Breast epithelium (tissue), 4 donors: ENCODE results near the gene MCTP2. TPM values are rescaled to one million over a fixed set of nuclear protein-coding genes. Genes with fewer than 3 reads are reported as not detected.

ENCODE experiments used
- DNase-seq, 2 donors: peaks; one replicate each; pipeline ENCODE4 v3.0.0-alpha.2; 2019; ENCODE audit warnings: low spot score in 2 of 2
- H3K27ac ChIP-seq, 2 donors: fragments of 200-600 bp; sonication (generic) in 1 of 2; one replicate each; pipeline ENCODE4 v1.5.1; 2016 to 2019; ENCODE audit warnings: mild to moderate bottlenecking in 1 of 2
- H3K27me3 ChIP-seq, 2 donors: fragments of 200-600 bp; sonication (generic) in 1 of 2; one replicate each; pipeline versions ENCODE4 v1.5.1 to v1.6.0; 2017 to 2019; ENCODE audit warnings: control low read depth in 1 of 2, mild to moderate bottlenecking in 1 of 2
- H3K36me3 ChIP-seq: fragments of 200-600 bp; one replicate; pipeline ENCODE4 v1.5.1; 2019
- H3K4me1 ChIP-seq, 2 donors: fragments of 200-600 bp; sonication (generic); one replicate each; pipeline ENCODE4 v1.5.1; 2016 to 2019; ENCODE audit warnings: control low read depth in 1 of 2
- H3K4me3 ChIP-seq, 3 donors: fragments of 200-600 bp; sonication (generic); 1 replicate in 2 of 3; 2 replicates in 1 of 3; pipeline ENCODE4 v1.5.1; 2016 to 2019; ENCODE audit warnings: mild to moderate bottlenecking in 3 of 3, moderate library complexity in 2 of 3
- H3K9me3 ChIP-seq, 2 donors: fragments of 200-600 bp; sonication (generic) in 1 of 2; one replicate each; pipeline ENCODE4 v1.5.1; 2016 to 2019; ENCODE audit warnings: control low read depth in 1 of 2
- POLR2A ChIP-seq: fragments of 450-650 bp; IDR thresholded peaks from one replicate; pipeline ENCODE4 v1.6.1; 2016; ENCODE audit warnings: antibody characterized with exemption, mild to moderate bottlenecking, moderate library complexity
- POLR2AphosphoS5 ChIP-seq, 3 donors: sonication (generic); formaldehyde crosslinking; IDR thresholded peaks; one replicate each; pipeline ENCODE4 v1.6.1; 2017; ENCODE audit warnings: antibody characterized with exemption in 3 of 3
- intact Hi-C: fragments of 100-400 bp; cut with DNase I; formaldehyde crosslinking; loops from one replicate; pipeline ENCODE4 v1.15.1; 2023; ENCODE audit warnings: low total_unique reads
- total RNA-seq, 3 donors: library from RNA; depleted of rRNA; stranded (reverse); fragments of >200 nt; gene quantifications; one replicate each; pipeline ENCODE4 v1.1.0, GENCODE V29; 2016
- TF ChIP-seq, protein P1 (sequence below), 3 donors: fragments of 450-650 bp; IDR thresholded peaks; one replicate each; pipeline ENCODE4 v1.5.1; 2016 to 2017; ENCODE audit warnings: antibody characterized with exemption in 3 of 3, mild to moderate bottlenecking in 3 of 3, moderate library complexity in 3 of 3

The MCTP2 gene
- total RNA-seq, 3 donors from 2014 or later: 6.4 to 46.2 (median 25.9) TPM

DNA sequence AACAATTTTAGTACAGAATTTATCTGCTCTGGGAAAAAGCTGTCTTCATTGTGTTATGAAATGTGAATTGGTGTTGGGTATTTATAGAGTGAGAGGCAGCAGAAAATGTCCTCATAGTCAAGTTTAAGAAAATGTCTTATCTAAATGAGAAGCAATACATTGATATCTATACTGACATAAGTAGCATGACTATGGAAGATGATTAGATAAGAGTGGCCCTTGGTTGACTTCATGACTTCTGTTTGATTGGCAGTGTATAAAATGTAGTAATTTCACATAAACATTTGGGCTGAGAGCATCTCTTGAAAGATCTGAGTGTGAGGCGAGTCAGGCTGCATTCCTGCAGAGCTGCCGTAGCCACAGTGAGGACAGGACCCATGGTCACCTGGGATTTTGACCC lies 19.4 kb downstream of the MCTP2 start:
- DNase-seq: no peak
- Histone ChIP-seq H3K9me3 (no peaks in the 10 kb centered on the region), H3K27me3 (no peaks in the 10 kb centered on the region), H3K4me3 (no peak overlapping the region), H3K4me1 (no peaks in the 10 kb centered on the region), H3K36me3 (no peaks in the 10 kb centered on the region), H3K27ac (no peak overlapping the region)
- intact Hi-C loops: no loop called here
- TF ChIP-seq POLR2AphosphoS5 (IDR thresholded peaks at IDR 0.05): no peak
- TF ChIP-seq, protein P1, sequence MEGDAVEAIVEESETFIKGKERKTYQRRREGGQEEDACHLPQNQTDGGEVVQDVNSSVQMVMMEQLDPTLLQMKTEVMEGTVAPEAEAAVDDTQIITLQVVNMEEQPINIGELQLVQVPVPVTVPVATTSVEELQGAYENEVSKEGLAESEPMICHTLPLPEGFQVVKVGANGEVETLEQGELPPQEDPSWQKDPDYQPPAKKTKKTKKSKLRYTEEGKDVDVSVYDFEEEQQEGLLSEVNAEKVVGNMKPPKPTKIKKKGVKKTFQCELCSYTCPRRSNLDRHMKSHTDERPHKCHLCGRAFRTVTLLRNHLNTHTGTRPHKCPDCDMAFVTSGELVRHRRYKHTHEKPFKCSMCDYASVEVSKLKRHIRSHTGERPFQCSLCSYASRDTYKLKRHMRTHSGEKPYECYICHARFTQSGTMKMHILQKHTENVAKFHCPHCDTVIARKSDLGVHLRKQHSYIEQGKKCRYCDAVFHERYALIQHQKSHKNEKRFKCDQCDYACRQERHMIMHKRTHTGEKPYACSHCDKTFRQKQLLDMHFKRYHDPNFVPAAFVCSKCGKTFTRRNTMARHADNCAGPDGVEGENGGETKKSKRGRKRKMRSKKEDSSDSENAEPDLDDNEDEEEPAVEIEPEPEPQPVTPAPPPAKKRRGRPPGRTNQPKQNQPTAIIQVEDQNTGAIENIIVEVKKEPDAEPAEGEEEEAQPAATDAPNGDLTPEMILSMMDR (IDR thresholded peaks at IDR 0.05): no peak
- TF ChIP-seq POLR2A: no peak

DNA sequence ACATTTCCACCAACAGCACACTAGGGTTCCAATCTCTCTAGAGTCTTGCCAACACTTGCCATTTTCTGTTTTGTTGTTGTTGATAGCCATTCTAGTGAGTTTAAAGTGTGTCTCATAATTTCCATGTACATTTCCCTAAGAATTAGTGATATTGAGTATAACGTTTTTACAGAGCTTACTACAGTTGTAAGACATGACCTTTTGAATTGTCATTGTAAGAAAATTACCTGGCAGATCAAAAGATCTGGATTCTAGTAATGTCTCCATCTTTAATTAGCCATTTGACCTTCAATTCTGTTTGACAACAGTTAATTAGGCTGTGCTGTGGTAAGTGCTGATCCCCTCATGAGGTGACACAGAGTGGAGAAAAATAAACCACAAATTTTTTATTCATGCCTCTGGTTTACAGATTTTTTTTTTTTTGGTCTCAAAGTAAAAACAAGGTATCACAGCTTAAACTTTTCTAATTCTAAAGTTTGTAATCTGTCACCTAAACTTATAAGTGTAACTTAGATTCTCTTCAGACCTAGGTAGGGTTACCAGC lies 20.9 kb downstream of the MCTP2 start:
- H3K27me3 ChIP-seq: no peaks in the 10 kb centered on the region

DNA sequence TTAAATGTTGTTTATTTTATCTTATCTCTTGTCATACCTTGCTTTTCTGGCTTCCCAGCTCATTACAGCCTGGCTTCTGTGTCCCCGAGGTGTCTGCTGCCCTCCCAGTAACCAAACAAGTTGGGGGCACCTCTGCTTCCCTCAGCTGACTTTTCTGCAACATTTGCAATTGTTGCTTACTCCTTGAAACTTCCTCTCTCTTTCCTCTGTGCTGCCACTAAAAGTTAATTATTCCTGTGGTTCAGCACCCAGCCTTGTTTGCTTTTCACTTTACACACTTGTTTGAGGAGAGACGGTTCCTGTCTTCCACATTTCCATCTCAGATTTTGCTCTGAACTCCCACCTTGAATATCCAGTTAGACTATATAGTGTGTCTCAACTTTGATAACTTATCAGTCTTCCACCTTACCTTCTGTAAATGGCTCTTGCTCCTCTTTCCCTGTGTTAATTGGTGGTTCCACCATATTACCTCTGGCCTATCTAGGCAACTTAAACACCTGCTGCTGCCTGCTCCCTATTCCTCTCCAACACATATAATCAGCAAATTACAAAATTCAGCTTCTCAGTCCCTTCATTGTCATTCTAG lies 21.6 kb downstream of the MCTP2 start:
- intact Hi-C loops: no loop called here
- H3K9me3 ChIP-seq: no peaks in the 10 kb centered on the region
- TF ChIP-seq, protein P1 (IDR thresholded peaks at IDR 0.05): no peak
- TF ChIP-seq POLR2AphosphoS5 (IDR thresholded peaks at IDR 0.05) (no peak), POLR2A (no peak)
- H3K4me1 ChIP-seq: no peaks in the 10 kb centered on the region
- H3K27me3 ChIP-seq: no peaks in the 10 kb centered on the region
- H3K4me3 ChIP-seq: no peak overlapping the region
- H3K27ac ChIP-seq: no peak overlapping the region
- no peaks in the 10 kb centered on the region for H3K36me3 ChIP-seq
- DNase-seq: no peak

More for the DNA sequence above, 20.9 kb downstream of the MCTP2 start:
- intact Hi-C loops: no loop called here
- TF ChIP-seq, protein P1 (IDR thresholded peaks at IDR 0.05): no peak
- no peak for TF ChIP-seq POLR2A
- TF ChIP-seq POLR2AphosphoS5 (IDR thresholded peaks at IDR 0.05): no peak
- H3K27ac ChIP-seq: no peak overlapping the region
- no peak for DNase-seq
- H3K4me1 ChIP-seq: no peaks in the 10 kb centered on the region
- no peak overlapping the region for H3K4me3 ChIP-seq
- no peaks in the 10 kb centered on the region for H3K9me3 ChIP-seq
- no peaks in the 10 kb centered on the region for H3K36me3 ChIP-seq

DNA sequence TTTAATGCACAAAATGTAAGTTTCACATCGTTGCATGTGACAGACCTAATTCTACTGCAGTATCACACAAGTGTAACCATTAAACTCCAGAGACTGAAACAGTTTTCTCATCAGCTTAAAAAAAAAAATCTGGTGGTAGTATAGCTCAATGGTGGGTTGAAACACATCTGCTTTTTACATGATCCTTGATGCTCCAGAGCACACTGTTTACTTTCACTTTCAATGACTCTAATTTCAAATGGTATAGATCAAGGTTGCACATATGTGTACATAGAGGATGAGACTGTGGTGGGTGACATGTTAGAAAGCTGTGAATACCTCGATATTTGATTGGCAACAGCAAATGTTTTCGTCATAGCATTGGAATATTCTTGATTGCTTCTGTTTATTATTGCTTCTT lies 22.4 kb downstream of the MCTP2 start:
- Histone ChIP-seq H3K4me3 (no peak overlapping the region), H3K4me1 (no peaks in the 10 kb centered on the region), H3K27me3 (no peaks in the 10 kb centered on the region), H3K27ac (no peak overlapping the region), H3K36me3 (no peaks in the 10 kb centered on the region), H3K9me3 (no peaks in the 10 kb centered on the region)
- TF ChIP-seq POLR2A (no peak), POLR2AphosphoS5 (IDR thresholded peaks at IDR 0.05) (no peak)
- TF ChIP-seq, protein P1 (IDR thresholded peaks at IDR 0.05): no peak
- intact Hi-C loops: no loop called here
- DNase-seq: no peak

DNA sequence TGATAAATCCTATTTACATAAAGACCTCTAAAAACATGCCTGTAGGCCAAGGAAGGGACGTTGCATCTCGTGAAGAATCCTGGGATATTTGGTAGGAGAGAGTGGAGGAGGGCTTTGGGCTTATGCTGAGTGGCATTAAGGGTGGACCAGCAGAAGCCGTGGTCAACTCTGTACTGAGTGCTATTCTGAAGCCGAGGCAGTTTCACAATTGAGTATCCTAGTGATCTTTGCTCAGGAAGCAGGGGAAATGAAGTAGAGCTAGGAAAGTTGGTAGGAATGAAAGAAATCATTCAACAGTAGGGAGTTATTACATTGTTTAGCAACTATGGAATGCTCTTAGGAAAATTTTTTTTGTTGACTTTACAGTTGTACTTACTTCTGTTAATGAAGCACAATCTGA lies 24.2 kb downstream of the MCTP2 start:
- H3K27ac ChIP-seq: no peak overlapping the region
- intact Hi-C loops: loop anchor here (5.0 kb wide), 1 partner anchor 997 kb away; no protein-coding TSS in a partner anchor
- no peak for DNase-seq
- H3K36me3 ChIP-seq: no peaks in the 10 kb centered on the region
- H3K9me3 ChIP-seq: no peaks in the 10 kb centered on the region
- H3K4me3 ChIP-seq: no peak overlapping the region
- H3K4me1 ChIP-seq: no peaks in the 10 kb centered on the region
- H3K27me3 ChIP-seq: no peaks in the 10 kb centered on the region
- TF ChIP-seq, protein P1 (IDR thresholded peaks at IDR 0.05): no peak
- TF ChIP-seq POLR2A: no peak
- no peak for TF ChIP-seq POLR2AphosphoS5 (IDR thresholded peaks at IDR 0.05)
